Testis (tissue), 3 donors: ENCODE measurements around the gene ARHGEF10L. TPM values are rescaled to one million over a fixed set of nuclear protein-coding genes. Genes with fewer than 3 reads are reported as not detected.

Experiments used
- DNase-seq: peaks from one replicate; pipeline ENCODE4 v3.0.0-alpha.2; 2019
- H3K27ac ChIP-seq, 2 donors: fragments of 200-600 bp; sonication (generic); one replicate each; pipeline ENCODE4 v1.5.1; 2019
- H3K27me3 ChIP-seq: fragments of 200-600 bp; sonication (generic); one replicate; pipeline ENCODE4 v1.5.1; 2019
- H3K36me3 ChIP-seq: fragments of 200-600 bp; sonication (generic); one replicate; pipeline ENCODE4 v1.5.1; 2017; ENCODE audit warnings: low read depth; ENCODE audit errors: missing control alignments
- H3K4me1 ChIP-seq: fragments of 200-600 bp; sonication (generic); one replicate; pipeline ENCODE4 v1.5.1; 2019
- H3K4me3 ChIP-seq, 2 donors: fragments of 200-600 bp; sonication (generic); one replicate each; pipeline ENCODE4 v1.5.1; 2017 to 2019
- H3K9me3 ChIP-seq: fragments of 200-600 bp; sonication (generic); one replicate; pipeline ENCODE4 v1.5.1; 2017
- CTCF ChIP-seq, 3 experiments: fragments of 450-650 bp in 2 of 3; fragments of 200-600 bp in 1 of 3; sonication (generic) in 1 of 3; IDR thresholded peaks; one replicate each; pipeline ENCODE4 v1.5.1; 2016 to 2019; ENCODE audit warnings: antibody characterized with exemption in 3 of 3, mild to moderate bottlenecking in 2 of 3, moderate library complexity in 1 of 3
- POLR2A ChIP-seq: fragments of 450-650 bp; IDR thresholded peaks from one replicate; pipeline ENCODE4 v1.6.1; 2017; ENCODE audit warnings: antibody characterized with exemption, mild to moderate bottlenecking, moderate library complexity
- WGBS, 2 donors: methylation state at CpG; one replicate each; pipeline ENCODE4 v1.1.5; 2018; 5-methylcytosine and 5-hydroxymethylcytosine counted together
- intact Hi-C: fragments of 100-400 bp; cut with DNase I; formaldehyde crosslinking; loops from one replicate; pipeline ENCODE4 v1.15.1; 2023; ENCODE audit warnings: low total_unique reads
- polyA plus RNA-seq: library from polyadenylated mRNA; stranded (reverse); fragments of 350-450 nt; fragmentation: Illumina TruSeq; extraction: RNeasy Lipid Tissue Mini Kit (QIAGEN cat#74804); gene quantifications from one replicate; pipeline ENCODE4 v1.2.3, GENCODE V29; 2014; ENCODE audit warnings: low read depth, low replicate concordance; ENCODE audit not compliant: insufficient read depth
- total RNA-seq, 2 donors: library from RNA; depleted of rRNA; stranded (reverse); fragments of >200 nt; gene quantifications; one replicate each; pipeline ENCODE4 v1.2.3, GENCODE V29; 2016

The ARHGEF10L gene
- total and polyA plus RNA-seq, 3 donors from 2014 or later, result 13.5 to 20.3 (median 18.4) TPM

DNA sequence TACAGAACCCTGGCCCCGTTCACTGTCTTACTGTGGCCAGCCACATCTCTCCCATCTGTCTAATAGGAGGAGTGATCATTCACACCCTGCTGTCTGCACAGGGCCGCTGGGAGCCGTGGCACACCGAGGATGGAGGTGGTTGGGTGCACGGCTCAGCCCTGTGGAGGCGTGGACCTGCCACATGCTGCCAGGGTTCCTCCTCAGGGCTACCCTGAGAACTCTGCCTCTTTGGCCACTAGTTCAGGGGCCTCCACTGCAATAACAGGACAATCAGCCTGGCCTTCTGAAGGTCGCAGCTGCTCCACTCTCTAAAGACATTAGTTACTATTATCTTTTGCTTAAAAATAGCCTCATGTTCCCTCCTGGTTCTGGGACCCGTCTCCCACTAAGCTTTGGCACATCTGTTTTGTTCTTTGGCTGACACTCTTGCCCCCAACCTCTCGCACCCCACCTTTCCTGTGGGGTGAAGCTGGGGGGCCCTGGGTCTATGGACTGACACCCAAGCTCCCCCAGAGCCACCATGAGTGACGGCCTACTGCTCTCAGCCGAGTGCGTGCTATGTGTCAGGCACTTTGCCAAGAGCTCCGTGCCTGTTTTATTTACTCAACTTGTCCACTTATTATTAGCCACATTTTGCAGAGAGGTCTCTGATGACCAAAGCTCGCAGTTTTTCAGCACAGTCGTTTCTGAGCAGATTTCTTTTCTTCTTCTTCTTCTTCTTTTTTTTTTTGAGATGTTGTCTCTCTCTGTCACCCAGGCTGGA lies 66.3 kb downstream of the ARHGEF10L start:
- Histone ChIP-seq H3K27me3 (no peaks in the 10 kb centered on the region), H3K4me3 (no peak overlapping the region), H3K4me1 (peaks cover 6% of the 10 kb centered on the region), H3K36me3 (no peaks in the 10 kb centered on the region), H3K27ac (peak overlapping the region in 1 of 2 donors; percentile 61), H3K9me3 (no peaks in the 10 kb centered on the region)
- intact Hi-C loops, result loop anchor here (5.0 kb wide), 1 partner anchor 108 kb away; no protein-coding TSS in a partner anchor
- peak; percentile 65 for DNase-seq
- WGBS, 2 donors, result 34 to 39% methylated on average over 10 to 15 of the region's 15 CpGs
- no peak for TF ChIP-seq POLR2A
- no peak for TF ChIP-seq CTCF (IDR thresholded peaks at IDR 0.05)

DNA sequence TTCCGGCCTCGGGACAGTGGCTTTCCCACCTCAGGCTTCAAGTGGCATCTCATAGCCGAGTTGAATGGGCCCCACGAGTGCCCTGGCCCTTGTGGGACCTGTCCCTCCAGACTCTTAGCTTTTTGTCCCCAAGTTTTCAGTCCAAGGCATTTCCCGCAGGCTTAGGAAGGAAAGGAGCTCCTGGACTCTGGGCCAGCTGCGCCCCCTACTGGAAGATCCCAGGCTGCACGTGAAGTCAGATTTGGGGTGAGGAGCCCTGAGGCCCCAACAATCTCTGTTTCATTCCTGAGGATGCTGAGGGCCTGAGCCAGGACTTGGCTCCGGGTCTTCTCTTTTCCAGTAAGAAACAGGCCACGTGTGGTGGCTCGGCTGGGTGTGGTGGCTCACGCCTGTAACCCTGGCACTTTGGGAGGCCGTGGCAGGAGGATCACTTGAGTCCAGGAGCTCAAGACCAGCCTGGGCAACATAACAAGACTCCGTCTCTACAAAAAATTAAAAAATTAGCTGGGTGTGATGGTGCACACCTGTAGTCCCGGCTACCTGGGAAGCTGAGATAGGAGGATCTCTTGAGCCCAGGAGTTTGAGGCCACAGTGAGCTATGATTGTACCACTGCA lies 67.4 kb downstream of the ARHGEF10L start:
- Histone ChIP-seq H3K27ac (no peak overlapping the region), H3K36me3 (no peaks in the 10 kb centered on the region), H3K9me3 (no peaks in the 10 kb centered on the region), H3K27me3 (no peaks in the 10 kb centered on the region), H3K4me1 (peaks cover 6% of the 10 kb centered on the region), H3K4me3 (no peak overlapping the region)
- peak; percentile 84 to 90 (median 89) for TF ChIP-seq CTCF (IDR thresholded peaks at IDR 0.05)
- TF ChIP-seq POLR2A, result no peak
- DNase-seq, result peak; percentile 84
- intact Hi-C loops, result loop anchor here (5.0 kb wide), 1 partner anchor 110 kb away; no protein-coding TSS in a partner anchor
- WGBS, 2 donors, result 72 to 75% methylated on average over 12 to 14 of the region's 14 CpGs

DNA sequence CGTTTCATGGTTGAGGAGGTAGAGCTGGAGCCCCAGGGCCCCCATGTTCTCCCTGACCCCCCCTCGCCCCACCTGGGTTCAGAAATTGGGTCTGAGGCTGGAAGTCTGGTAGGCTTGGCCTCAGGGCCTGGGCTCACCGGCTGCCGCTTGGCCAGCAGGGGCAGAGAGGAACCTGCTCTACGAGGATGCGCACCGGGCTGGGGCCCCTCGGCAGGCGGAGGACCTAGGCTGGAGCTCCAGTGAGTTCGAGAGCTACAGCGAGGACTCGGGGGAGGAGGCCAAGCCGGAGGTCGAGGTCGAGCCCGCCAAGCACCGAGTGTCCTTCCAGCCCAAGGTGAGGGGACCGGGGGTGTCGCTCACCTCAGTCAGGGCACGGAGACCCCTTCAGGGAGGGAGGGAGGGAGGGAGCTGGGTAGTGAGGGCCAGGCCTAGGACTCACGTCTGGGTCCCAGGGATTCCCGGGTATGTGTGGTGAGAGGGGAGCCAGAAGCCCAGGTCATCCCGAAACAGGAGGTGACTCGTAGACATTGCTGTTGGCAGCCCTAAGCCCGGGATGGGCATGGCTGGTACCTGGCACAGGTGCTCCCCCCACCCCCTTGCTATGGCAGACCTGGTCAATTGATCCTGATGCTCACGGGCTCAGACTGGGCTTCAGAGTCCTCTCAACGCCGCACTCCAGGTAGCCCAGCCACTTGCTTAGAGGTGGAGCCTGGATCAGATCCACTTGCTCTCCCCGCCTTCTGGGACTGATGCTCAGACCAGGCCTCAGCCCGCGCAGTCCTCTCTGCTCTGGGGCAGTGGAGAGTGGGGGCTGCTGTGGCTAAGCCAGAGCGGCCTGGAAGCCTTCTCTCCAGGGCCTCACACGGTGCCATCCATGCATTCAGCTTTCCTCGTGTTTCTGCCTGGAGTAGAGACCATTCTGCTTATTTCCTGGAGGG lies 68.4 kb downstream of the ARHGEF10L start:
- no peak overlapping the region for H3K27ac ChIP-seq
- intact Hi-C loops, result loop anchor here (5.0 kb wide), 1 partner anchor 111 kb away; no protein-coding TSS in a partner anchor
- TF ChIP-seq POLR2A (no peak), CTCF (IDR thresholded peaks at IDR 0.05) (no peak)
- H3K27me3 ChIP-seq, result no peaks in the 10 kb centered on the region
- no peak overlapping the region for H3K4me3 ChIP-seq
- no peak for DNase-seq
- no peaks in the 10 kb centered on the region for H3K36me3 ChIP-seq
- H3K4me1 ChIP-seq, result peaks cover 6% of the 10 kb centered on the region
- H3K9me3 ChIP-seq, result no peaks in the 10 kb centered on the region
- 83 to 90% methylated on average over 26 to 34 of the region's 34 CpGs for WGBS, 2 donors

GRCh38 chr1:17609529-17609928 lies 70.0 kb downstream of the ARHGEF10L start:
- 89 to 98% methylated on average over 5 of the region's 5 CpGs for WGBS, 2 donors
- Histone ChIP-seq H3K36me3 (no peaks in the 10 kb centered on the region), H3K27me3 (no peaks in the 10 kb centered on the region), H3K4me3 (no peak overlapping the region), H3K9me3 (no peaks in the 10 kb centered on the region), H3K4me1 (peaks cover 6% of the 10 kb centered on the region), H3K27ac (no peak overlapping the region)
- intact Hi-C loops, result loop anchor here (5.0 kb wide), 1 partner anchor 112 kb away; no protein-coding TSS in a partner anchor
- DNase-seq, result no peak
- no peak for TF ChIP-seq POLR2A
- no peak for TF ChIP-seq CTCF (IDR thresholded peaks at IDR 0.05)
